Activated CD4-positive, CD25-positive, alpha-beta regulatory T cell treated with anti-CD3 and anti-CD28 coated beads, Interleukin-2, amount 50 U/mL, for 72 hours (primary cell): ENCODE results near the gene PIP4K2A.

Experiments
- DNase-seq: peaks from one replicate; pipeline ENCODE4 v3.0.0; 2021

PIP4K2A gene

DNA sequence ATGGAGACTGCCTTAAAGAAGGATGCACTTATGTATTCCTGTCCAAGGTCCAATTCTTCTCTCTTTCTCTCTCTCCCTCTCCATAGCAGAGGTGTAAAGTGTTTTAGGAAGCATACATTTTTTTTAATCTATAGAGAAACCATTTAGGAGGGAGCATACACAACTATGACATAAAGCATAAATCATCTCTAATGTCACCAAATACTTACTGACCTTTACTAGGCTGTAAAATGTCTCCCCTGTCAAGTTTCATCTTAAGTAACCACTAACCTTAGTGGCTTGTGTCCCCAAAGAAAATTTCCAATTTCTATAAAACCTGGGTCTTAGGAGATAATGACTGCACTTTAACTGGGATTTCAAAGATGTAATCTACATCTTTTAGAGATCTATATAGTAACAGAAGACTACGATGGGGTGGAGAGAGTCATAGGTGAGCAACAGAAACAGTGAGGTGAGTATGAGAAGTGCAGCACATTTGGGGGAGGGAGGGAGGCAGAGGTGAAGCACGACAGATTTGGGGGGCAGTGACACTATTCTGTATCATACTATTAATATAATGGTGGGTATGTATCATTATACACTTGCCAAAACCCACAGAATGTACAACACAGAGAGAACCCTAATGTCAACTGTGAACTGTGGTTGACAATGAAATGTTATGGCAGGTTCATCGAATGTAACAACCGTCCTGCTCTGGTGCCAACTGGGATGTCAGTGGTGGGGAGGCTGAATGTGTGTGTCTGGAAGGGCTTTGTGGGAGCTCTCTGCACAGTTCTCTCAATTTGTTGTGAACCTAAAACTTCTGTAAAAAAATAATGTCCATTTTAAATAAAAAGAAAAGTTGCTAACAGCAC lies 79.5 kb downstream of the PIP4K2A start:
- no peak for DNase-seq

DNA sequence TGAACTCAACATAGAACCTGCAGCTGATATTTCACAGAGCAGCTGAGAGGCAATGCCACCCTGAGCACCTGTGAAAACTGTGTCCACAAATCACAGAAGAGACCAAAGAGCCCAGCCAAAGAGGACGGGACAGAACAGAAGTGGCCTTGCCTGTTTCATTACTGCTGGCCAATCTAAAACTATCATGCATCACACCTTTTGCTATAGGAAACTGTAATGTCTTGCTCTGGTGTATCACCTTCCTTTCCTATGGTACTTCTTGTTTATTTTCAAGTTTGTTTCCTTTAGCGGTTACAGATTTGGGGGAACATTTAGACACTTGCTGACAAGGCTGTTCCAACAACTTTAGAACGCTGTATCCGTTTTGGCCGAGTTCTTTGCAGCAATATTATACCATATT lies 80.3 kb downstream of the PIP4K2A start:
- DNase-seq, result no peak

- DNase-seq, result no peak
Observed at GRCh38 chr10:22633528-22633927, 80.8 kb downstream of the PIP4K2A start.

GRCh38 chr10:22633106-22633505 lies 81.3 kb downstream of the PIP4K2A start:
- DNase-seq, result no peak

- DNase-seq, result no peak
Observed at GRCh38 chr10:22631646-22632278, 82.6 kb downstream of the PIP4K2A start.

DNA sequence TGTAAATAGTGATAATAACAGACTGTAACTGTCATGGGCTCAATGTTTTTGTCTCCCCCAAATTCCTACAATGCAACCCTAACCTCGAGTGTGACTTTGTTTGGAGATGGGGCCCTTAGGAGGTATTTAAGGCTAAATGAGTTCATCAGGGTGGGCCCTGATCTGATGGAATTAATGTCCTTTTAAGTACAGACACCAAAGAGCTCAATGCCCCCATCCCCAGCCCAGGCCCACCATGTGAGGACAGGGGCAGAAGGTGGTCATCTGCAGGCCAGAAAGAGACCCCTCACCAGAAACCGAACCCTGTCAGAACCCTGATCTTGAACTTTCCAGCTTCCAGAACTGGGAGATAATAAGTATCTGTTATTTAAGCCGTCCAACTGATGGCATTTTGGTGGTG lies 83.2 kb downstream of the PIP4K2A start:
- DNase-seq, result no peak

DNA sequence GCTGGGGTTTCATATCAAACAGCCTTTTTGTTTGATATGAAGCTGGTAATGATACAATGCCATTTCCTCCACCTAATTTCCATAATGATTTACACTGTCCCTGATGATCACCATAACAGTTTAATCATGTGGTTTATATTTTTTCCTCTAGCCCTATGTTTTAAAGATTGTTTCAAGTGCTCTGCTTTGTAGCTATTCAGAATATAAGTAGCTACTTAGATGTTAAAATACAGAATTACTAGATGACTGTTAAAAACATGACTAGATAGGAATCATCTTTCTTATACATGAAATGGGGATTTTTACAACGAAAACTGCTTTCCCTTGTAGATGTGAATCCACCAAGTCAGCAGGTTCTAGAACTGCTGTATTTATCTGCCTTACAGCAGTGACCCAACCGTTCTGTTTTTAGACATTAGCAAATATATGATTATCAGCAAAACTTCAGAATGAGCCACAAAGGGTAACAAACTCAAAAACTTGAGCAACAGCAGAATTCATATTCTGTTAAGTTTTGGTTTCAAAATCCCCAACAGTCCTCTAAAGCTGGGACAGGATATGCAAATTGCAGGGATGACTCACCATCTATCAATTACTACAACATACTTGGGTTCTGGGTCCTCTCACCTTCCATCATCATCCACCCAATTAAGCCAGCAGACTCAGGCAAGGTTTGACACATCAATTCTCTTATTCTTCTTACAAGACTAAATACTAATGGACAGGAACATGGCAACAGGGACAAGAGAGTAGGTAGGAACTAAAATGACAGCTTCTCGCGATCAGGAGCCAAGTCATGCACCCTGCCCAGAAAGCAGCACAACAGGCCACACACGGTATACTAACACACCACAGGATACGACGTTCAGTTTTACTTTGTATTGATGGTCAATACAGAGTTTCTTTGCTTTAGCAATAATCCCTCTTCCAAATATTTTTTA lies 83.9 kb downstream of the PIP4K2A start:
- DNase-seq, result no peak

- no peak for DNase-seq
Observed at GRCh38 chr10:22629852-22630233, 84.5 kb downstream of the PIP4K2A start.

DNA sequence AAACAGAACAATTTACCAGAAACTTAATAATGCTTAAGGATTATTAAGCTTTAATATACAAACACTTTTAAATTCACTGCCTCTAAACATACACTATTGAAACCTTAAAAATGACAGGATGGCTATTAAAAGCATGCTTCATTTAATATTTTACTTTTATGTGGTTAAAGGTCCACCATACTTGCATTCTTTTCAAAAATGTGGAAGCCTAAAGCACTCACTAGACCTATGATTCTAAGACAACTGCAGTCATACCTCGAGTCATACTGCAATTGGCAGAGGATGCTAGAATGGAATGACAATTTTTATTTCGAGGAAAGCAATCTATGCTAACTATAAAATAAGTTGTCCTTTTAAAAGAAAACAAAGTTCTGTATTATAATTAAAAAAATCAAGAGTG lies 85.3 kb downstream of the PIP4K2A start:
- no peak for DNase-seq

- DNase-seq, result no peak
Observed at GRCh38 chr10:22628309-22628708, 86.1 kb downstream of the PIP4K2A start.

DNA sequence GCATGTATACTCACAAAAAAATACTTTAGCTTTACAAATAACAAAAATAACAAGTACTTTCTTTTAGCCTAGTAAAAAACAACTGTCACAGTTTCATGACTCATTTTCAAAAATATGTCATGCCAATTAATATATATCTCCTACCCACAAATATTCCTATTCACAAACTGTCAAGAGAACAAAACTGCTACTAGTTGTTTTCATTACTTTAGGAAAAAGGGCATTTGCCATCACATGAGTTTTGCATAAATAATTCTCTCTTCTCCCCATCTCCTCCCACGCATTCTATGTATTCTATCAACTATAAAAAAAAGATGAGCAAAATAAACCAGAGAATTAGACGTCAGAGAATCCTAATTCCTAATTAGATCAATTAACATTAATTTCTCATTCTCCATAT lies 87.6 kb downstream of the PIP4K2A start:
- DNase-seq, result no peak

- no peak for DNase-seq
Observed at GRCh38 chr10:22625516-22626290, 88.7 kb downstream of the PIP4K2A start.

DNA sequence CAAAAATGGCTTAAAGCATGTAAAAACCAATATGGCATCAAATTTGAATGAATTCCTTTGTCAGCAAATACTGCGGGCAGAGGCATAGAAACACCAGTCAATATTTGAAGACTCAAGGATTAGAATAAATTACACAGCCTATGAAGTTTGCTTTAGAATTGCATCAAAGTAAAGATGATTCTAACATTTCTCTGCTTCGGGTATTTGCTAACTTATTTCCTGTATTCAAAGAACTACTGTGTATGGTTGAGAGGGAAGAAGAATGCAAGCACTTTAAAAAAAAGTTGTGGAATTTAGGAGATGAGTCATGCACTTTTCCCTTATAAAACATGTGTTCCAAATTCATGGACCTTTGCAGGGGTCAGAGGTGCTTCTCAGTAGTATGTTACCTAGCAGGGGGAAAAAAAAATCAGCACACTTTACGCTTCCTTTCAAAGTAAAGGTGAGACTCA lies 90.1 kb downstream of the PIP4K2A start:
- no peak for DNase-seq

DNA sequence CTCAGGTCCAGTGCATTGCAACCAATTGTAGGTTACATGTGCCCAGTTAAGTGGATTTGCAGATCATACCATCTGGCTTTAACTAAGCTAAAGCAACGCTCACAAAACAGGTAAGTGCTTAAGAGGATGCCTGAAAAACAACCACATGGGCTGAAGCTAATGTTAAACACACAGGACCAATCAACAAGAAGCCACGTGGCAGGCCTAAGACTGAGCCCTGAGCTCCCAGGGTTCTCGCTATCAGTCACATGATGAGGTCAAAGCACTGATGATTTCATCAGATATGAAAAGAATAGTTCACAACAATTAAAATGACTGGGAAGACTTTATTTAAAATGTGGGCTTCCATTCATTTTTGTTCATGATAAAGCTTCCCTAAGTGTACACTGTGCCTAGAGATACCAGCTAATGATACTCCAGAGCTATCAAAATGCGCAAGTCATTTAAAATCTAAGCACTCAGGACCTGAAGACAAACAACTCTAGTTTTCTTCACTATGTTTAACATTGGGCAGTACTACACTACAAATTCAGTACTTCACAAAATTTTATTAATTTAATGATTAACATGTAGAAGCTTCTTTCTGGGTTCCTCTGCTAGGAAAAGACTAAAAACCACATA lies 90.6 kb downstream of the PIP4K2A start:
- DNase-seq, result no peak

- DNase-seq, result no peak
Observed at GRCh38 chr10:22622242-22622806, 92.1 kb downstream of the PIP4K2A start.

GRCh38 chr10:22621726-22622125 lies 92.7 kb downstream of the PIP4K2A start:
- no peak for DNase-seq

DNA sequence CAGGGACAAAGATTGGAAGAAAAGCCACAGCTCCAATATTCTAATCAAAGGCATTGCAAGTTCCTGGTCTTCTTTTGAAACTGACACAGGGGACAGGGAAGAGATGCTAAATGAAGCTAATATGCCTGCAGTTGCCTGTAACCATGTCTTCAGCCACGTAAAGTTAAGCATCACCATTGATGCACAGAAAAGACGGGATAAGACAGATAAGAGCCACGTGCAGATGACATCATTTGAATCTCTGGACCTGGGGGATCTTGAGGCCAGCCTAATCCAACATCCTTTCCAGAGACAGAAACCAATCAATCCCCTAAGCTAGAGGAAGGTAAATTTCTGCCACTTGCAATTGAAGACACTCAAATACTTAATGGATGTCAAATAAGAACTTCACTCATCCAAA lies 93.4 kb downstream of the PIP4K2A start:
- DNase-seq, result no peak

DNA sequence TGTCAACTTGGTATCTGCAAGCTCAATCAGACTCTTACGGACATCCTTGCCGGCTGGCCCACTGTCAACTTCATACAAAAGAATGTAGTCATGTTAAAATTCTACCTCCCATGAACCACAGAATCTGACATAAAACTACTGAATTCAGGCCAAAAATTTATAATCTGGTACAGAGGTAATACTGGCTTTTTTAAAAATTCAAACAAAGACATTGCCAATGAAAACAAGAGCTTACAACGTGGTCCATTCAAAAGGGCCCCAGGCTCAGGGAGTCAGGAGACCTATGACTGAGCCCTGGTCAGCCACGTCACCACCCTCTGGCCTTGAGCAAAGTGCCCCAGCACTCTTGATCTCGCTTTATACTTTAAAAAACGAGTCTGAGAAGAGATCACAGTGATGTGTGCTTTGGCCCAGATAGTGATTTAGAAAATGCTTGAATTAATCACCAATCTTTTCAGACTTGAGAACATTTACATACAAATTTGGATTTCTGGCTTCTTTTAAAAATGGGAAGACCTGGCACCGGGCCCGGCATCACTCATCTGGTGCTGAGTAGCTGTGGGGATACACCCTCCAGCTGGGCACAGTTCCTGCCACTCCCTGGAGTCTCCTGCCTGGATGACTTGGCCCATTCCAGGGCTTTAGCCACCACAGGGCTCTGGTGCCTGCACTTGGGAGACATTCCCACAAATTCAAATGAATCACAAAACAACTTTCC lies 94.1 kb downstream of the PIP4K2A start:
- no peak for DNase-seq

- no peak for DNase-seq
Observed at GRCh38 chr10:22619101-22619500, 95.3 kb downstream of the PIP4K2A start.

GRCh38 chr10:22618078-22618785 lies 96.1 kb downstream of the PIP4K2A start:
- DNase-seq, result no peak
